Ovary (tissue), 3 donors: ENCODE measurements around the gene GALNT17.

Experiments
- POLR2A ChIP-seq: fragments of 450-650 bp; IDR thresholded peaks from one replicate; pipeline ENCODE4 v1.6.1; 2017; ENCODE audit warnings: antibody characterized with exemption, mild to moderate bottlenecking, moderate library complexity
- TF ChIP-seq, protein P1 (sequence below), 3 donors: fragments of 450-650 bp in 2 of 3; fragments of 200-600 bp in 1 of 3; IDR thresholded peaks; one replicate each; pipeline versions ENCODE4 v1.5.1 to v1.8.0; 2016 to 2022; ENCODE audit warnings: antibody characterized with exemption in 3 of 3, mild to moderate bottlenecking in 1 of 3
- donor health status: DM: no; HTN: no; CAD: no.

DNA sequence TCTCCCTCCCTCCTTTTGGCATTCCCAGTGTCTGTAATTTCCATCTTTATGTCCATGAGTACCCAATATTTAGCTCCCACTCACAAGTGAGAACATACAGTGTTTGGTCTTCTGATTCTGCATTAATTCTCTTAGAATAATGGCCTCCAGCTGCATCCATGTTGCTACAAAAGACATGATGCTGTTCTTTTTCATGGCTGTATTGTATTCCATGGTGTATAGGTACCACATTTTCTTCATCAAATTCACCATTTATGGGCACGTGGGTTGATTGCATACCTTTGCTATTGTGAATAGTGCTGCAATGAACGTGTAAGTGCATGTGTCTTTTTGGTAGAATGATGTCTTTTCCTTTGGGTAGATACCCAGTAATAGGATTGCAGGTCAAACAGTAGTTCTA, 576.8 kb downstream of the GALNT17 start:
- TF ChIP-seq, protein P1, sequence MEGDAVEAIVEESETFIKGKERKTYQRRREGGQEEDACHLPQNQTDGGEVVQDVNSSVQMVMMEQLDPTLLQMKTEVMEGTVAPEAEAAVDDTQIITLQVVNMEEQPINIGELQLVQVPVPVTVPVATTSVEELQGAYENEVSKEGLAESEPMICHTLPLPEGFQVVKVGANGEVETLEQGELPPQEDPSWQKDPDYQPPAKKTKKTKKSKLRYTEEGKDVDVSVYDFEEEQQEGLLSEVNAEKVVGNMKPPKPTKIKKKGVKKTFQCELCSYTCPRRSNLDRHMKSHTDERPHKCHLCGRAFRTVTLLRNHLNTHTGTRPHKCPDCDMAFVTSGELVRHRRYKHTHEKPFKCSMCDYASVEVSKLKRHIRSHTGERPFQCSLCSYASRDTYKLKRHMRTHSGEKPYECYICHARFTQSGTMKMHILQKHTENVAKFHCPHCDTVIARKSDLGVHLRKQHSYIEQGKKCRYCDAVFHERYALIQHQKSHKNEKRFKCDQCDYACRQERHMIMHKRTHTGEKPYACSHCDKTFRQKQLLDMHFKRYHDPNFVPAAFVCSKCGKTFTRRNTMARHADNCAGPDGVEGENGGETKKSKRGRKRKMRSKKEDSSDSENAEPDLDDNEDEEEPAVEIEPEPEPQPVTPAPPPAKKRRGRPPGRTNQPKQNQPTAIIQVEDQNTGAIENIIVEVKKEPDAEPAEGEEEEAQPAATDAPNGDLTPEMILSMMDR (IDR thresholded peaks at IDR 0.05): no peak
- no peak for TF ChIP-seq POLR2A
